ENCODE data around the gene ITGA1.

ITGA1 gene

DNA sequence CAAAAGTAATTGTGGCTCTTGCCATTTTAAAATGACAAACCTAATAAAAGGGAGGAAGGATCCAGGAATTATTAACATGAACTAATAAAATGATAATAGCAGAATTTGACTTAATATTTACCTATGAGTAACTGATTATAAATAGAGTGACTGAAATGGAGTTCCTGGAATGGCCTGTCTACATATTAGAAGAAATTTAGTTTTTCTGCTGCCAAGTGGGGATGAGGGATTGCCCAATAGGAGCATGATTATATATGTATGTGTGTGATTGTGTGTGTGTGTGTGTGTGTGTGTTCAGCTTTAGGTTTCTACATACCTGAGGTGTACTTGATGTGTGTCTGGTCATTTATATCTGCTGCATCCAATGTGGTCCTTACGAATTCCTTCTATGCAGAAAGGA is 36.6 kb upstream of the ITGA1 start:
- no peak overlapping the region for H3K27ac ChIP-seq (ENCODE audit: extremely low read depth, low read depth, low read length)
- no peaks in the 10 kb centered on the region for H3K9me3 ChIP-seq (ENCODE audit: control insufficient read depth, insufficient read depth, low read depth, low read length)
- no peaks in the 10 kb centered on the region for H3K4me1 ChIP-seq (ENCODE audit: control insufficient read depth, insufficient read depth, low read length)
- no peaks in the 10 kb centered on the region for H3K36me3 ChIP-seq (ENCODE audit: control insufficient read depth in 2 of 2, insufficient read depth in 1 of 2, low read length in 2 of 2)
- CTCF ChIA-PET, result interaction anchor here (0.6 kb wide), 1 partner anchor 96 kb away, joined by 4 read pairs; no protein-coding TSS in a partner anchor
- POLR2A ChIA-PET, result no interaction called here
- TF ChIP-seq ZNF510 (tag by site-specific recombination; IDR thresholded peaks at IDR 0.05; ENCODE audit: insufficient replicate concordance) (no peak), ZNF341 (tag by site-specific recombination; IDR thresholded peaks at IDR 0.05; ENCODE audit: low read depth) (no peak), KLF10 (tag by site-specific recombination; IDR thresholded peaks at IDR 0.05) (no peak), ZNF132 (tag by site-specific recombination; IDR thresholded peaks at IDR 0.05; ENCODE audit: borderline replicate concordance) (no peak), FEZF1 (tag by site-specific recombination; IDR thresholded peaks at IDR 0.05) (no peak), ZNF311 (tag by site-specific recombination; IDR thresholded peaks at IDR 0.05; ENCODE audit: borderline replicate concordance) (no peak), ZNF239 (tag by site-specific recombination; IDR thresholded peaks at IDR 0.05) (no peak), ZBTB7A (tag by site-specific recombination; IDR thresholded peaks at IDR 0.05; ENCODE audit: low read depth) (no peak), ZNF174 (tag by site-specific recombination; IDR thresholded peaks at IDR 0.05) (no peak)
- TF ChIP-seq, protein P1, sequence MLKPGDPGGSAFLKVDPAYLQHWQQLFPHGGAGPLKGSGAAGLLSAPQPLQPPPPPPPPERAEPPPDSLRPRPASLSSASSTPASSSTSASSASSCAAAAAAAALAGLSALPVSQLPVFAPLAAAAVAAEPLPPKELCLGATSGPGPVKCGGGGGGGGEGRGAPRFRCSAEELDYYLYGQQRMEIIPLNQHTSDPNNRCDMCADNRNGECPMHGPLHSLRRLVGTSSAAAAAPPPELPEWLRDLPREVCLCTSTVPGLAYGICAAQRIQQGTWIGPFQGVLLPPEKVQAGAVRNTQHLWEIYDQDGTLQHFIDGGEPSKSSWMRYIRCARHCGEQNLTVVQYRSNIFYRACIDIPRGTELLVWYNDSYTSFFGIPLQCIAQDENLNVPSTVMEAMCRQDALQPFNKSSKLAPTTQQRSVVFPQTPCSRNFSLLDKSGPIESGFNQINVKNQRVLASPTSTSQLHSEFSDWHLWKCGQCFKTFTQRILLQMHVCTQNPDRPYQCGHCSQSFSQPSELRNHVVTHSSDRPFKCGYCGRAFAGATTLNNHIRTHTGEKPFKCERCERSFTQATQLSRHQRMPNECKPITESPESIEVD (tag by site-specific recombination; IDR thresholded peaks at IDR 0.05), result no peak
- H3K4me3 ChIP-seq (ENCODE audit: low read depth, low read length), result no peak overlapping the region

DNA sequence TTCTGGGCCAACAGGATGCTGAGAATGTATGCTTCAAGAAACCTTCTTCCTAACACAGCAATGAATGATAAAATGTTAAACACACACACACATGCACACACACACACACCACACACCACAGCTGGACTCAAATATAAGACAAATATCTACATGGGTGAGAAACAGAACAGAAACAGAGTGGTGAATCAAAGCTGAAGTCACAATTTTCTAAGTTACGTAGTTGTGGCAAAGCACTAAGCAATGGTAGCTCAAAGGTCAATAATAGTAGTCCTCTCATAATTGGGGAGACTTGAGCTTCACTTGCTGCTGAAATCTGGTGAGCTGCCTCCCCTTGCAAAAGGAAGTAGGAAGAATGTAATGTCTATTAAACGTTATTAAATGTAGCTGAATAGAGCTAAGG is 33.7 kb upstream of the ITGA1 start:
- ChIA-PET POLR2A (no interaction called here), CTCF (interaction anchor here (0.6 kb wide), 1 partner anchor 10 kb away, joined by 4 read pairs; no protein-coding TSS in a partner anchor)
- no peaks in the 10 kb centered on the region for H3K9me3 ChIP-seq (ENCODE audit: control insufficient read depth, insufficient read depth, low read depth, low read length)
- no peaks in the 10 kb centered on the region for H3K36me3 ChIP-seq (ENCODE audit: control insufficient read depth in 2 of 2, insufficient read depth in 1 of 2, low read length in 2 of 2)
- H3K27ac ChIP-seq (ENCODE audit: extremely low read depth, low read depth, low read length), result no peak overlapping the region
- no peak overlapping the region for H3K4me3 ChIP-seq (ENCODE audit: low read depth, low read length)
- no peaks in the 10 kb centered on the region for H3K4me1 ChIP-seq (ENCODE audit: control insufficient read depth, insufficient read depth, low read length)
- TF ChIP-seq, protein P1 (tag by site-specific recombination; IDR thresholded peaks at IDR 0.05), result no peak
- TF ChIP-seq ZNF391 (tag by site-specific recombination; IDR thresholded peaks at IDR 0.05; ENCODE audit: borderline replicate concordance, low read depth), result no peak
- TF ChIP-seq, protein P2, sequence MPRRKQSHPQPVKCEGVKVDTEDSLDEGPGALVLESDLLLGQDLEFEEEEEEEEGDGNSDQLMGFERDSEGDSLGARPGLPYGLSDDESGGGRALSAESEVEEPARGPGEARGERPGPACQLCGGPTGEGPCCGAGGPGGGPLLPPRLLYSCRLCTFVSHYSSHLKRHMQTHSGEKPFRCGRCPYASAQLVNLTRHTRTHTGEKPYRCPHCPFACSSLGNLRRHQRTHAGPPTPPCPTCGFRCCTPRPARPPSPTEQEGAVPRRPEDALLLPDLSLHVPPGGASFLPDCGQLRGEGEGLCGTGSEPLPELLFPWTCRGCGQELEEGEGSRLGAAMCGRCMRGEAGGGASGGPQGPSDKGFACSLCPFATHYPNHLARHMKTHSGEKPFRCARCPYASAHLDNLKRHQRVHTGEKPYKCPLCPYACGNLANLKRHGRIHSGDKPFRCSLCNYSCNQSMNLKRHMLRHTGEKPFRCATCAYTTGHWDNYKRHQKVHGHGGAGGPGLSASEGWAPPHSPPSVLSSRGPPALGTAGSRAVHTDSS (tag by site-specific recombination; IDR thresholded peaks at IDR 0.05), result no peak
- TF ChIP-seq, protein P3, sequence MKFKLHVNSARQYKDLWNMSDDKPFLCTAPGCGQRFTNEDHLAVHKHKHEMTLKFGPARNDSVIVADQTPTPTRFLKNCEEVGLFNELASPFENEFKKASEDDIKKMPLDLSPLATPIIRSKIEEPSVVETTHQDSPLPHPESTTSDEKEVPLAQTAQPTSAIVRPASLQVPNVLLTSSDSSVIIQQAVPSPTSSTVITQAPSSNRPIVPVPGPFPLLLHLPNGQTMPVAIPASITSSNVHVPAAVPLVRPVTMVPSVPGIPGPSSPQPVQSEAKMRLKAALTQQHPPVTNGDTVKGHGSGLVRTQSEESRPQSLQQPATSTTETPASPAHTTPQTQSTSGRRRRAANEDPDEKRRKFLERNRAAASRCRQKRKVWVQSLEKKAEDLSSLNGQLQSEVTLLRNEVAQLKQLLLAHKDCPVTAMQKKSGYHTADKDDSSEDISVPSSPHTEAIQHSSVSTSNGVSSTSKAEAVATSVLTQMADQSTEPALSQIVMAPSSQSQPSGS (tag by site-specific recombination; IDR thresholded peaks at IDR 0.05; ENCODE audit: low read depth), result no peak
- TF ChIP-seq ZNF174 (tag by site-specific recombination; IDR thresholded peaks at IDR 0.05), result no peak
- TF ChIP-seq, protein P4, sequence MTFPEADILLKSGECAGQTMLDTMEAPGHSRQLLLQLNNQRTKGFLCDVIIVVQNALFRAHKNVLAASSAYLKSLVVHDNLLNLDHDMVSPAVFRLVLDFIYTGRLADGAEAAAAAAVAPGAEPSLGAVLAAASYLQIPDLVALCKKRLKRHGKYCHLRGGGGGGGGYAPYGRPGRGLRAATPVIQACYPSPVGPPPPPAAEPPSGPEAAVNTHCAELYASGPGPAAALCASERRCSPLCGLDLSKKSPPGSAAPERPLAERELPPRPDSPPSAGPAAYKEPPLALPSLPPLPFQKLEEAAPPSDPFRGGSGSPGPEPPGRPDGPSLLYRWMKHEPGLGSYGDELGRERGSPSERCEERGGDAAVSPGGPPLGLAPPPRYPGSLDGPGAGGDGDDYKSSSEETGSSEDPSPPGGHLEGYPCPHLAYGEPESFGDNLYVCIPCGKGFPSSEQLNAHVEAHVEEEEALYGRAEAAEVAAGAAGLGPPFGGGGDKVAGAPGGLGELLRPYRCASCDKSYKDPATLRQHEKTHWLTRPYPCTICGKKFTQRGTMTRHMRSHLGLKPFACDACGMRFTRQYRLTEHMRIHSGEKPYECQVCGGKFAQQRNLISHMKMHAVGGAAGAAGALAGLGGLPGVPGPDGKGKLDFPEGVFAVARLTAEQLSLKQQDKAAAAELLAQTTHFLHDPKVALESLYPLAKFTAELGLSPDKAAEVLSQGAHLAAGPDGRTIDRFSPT (tag by site-specific recombination; IDR thresholded peaks at IDR 0.05), result no peak
- TF ChIP-seq, protein P5, sequence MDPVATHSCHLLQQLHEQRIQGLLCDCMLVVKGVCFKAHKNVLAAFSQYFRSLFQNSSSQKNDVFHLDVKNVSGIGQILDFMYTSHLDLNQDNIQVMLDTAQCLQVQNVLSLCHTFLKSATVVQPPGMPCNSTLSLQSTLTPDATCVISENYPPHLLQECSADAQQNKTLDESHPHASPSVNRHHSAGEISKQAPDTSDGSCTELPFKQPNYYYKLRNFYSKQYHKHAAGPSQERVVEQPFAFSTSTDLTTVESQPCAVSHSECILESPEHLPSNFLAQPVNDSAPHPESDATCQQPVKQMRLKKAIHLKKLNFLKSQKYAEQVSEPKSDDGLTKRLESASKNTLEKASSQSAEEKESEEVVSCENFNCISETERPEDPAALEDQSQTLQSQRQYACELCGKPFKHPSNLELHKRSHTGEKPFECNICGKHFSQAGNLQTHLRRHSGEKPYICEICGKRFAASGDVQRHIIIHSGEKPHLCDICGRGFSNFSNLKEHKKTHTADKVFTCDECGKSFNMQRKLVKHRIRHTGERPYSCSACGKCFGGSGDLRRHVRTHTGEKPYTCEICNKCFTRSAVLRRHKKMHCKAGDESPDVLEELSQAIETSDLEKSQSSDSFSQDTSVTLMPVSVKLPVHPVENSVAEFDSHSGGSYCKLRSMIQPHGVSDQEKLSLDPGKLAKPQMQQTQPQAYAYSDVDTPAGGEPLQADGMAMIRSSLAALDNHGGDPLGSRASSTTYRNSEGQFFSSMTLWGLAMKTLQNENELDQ (tag by site-specific recombination; IDR thresholded peaks at IDR 0.05; ENCODE audit: low read depth), result no peak
